Left ventricle myocardium superior (tissue), 1 donor: ENCODE results near the gene FAM171A2. TPM values are rescaled to one million over a fixed set of nuclear protein-coding genes. Genes with fewer than 3 reads are reported as not detected.
"Not testable (repeated sequence)": the region's sequence is repeated elsewhere in the genome, so short reads cannot be mapped to it uniquely, and the experiment has no call there.

Experiments
- ATAC-seq: fragments of 200-7000 bp; cut with Tn5 transposase; one replicate; pipeline ENCODE4 v1.9.1; 2020; ENCODE audit warnings: mild to moderate bottlenecking, moderate library complexity
- DNase-seq: peaks from one replicate; pipeline ENCODE4 v3.0.0-alpha.2; 2020
- intact Hi-C: fragments of 100-400 bp; cut with micrococcal nuclease; formaldehyde crosslinking; loops from one replicate; pipeline ENCODE4 v1.11.0; 2022
- total RNA-seq: library from RNA; stranded (reverse); fragmentation: NEBNext Ultra II Directional; extraction: Animal tissue kit (Norgen Biotek cat#: 25700); gene quantifications from one replicate; pipeline ENCODE4 v1.2.1, GENCODE V29; 2021
- donor health status: DM: no; HTN: yes; CAD: no; lungs with severe emphysema.

Gene FAM171A2
- total RNA-seq, 1 donor from 2014 or later, result 0.72 TPM

- intact Hi-C loops, result no loop called here
- peak; percentile 66 for ATAC-seq
- DNase-seq, result peak; percentile 83
Measured at GRCh38 chr17:44350733-44351226, 12.9 kb downstream of the FAM171A2 start.

GRCh38 chr17:44349553-44350070 lies 14.0 kb downstream of the FAM171A2 start:
- no peak for DNase-seq
- intact Hi-C loops, result no loop called here
- no peak for ATAC-seq

- ATAC-seq, result no peak
- intact Hi-C loops, result no loop called here
- DNase-seq, result no peak
Measured at GRCh38 chr17:44348988-44349364, 14.7 kb downstream of the FAM171A2 start.

- ATAC-seq, result no peak
- intact Hi-C loops, result no loop called here
- no peak for DNase-seq
Measured at GRCh38 chr17:44348234-44348987, 15.2 kb downstream of the FAM171A2 start.

- intact Hi-C loops, DNase-seq, ATAC-seq: not testable (repeated sequence)
Measured at GRCh38 chr17:44347206-44348055, 16.2 kb downstream of the FAM171A2 start.

GRCh38 chr17:44346064-44346844 lies 17.4 kb downstream of the FAM171A2 start:
- no peak for DNase-seq
- ATAC-seq, result no peak
- intact Hi-C loops, result no loop called here

GRCh38 chr17:44345454-44346026 lies 18.1 kb downstream of the FAM171A2 start:
- intact Hi-C loops, result no loop called here
- DNase-seq, result no peak
- ATAC-seq, result peak; percentile 29

- ATAC-seq (peak; percentile 98), DNase-seq (peak; percentile 92)
- intact Hi-C loops, result no loop called here
Measured at GRCh38 chr17:44344939-44345453, 18.7 kb downstream of the FAM171A2 start, which contains the start of gene GRN. Gene GRN, plus strand, starts transcription at chr17:44345302. Its CDS starts 3,863 bp downstream, at chr17:44349165.

GRCh38 chr17:44343510-44344209 lies 20.0 kb downstream of the FAM171A2 start:
- no peak for DNase-seq
- intact Hi-C loops, result no loop called here
- no peak for ATAC-seq

GRCh38 chr17:44340553-44340952 lies 23.1 kb downstream of the FAM171A2 start:
- intact Hi-C loops, ATAC-seq, DNase-seq: not testable (repeated sequence)

GRCh38 chr17:44338702-44339101 lies 25.0 kb downstream of the FAM171A2 start:
- DNase-seq (no peak), ATAC-seq (peak; percentile 79)
- intact Hi-C loops, result no loop called here

GRCh38 chr17:44335968-44336367 lies 27.7 kb downstream of the FAM171A2 start:
- DNase-seq (no peak), ATAC-seq (no peak)
- intact Hi-C loops, result no loop called here

GRCh38 chr17:44335564-44335963 lies 28.1 kb downstream of the FAM171A2 start:
- DNase-seq (no peak), ATAC-seq (no peak)
- intact Hi-C loops, result no loop called here

GRCh38 chr17:44334727-44335126 lies 28.9 kb downstream of the FAM171A2 start:
- intact Hi-C loops, result no loop called here
- ATAC-seq (no peak), DNase-seq (no peak)

- DNase-seq, result no peak
- intact Hi-C loops, result no loop called here
- ATAC-seq, result no peak
Measured at GRCh38 chr17:44334315-44334714, 29.3 kb downstream of the FAM171A2 start.

GRCh38 chr17:44333371-44333770 lies 30.3 kb downstream of the FAM171A2 start:
- intact Hi-C loops, result no loop called here

GRCh38 chr17:44331249-44331760 lies 32.3 kb downstream of the FAM171A2 start:
- DNase-seq (peak; percentile 52), ATAC-seq (peak; percentile 37)
- intact Hi-C loops, result no loop called here

More at GRCh38 chr17:44333371-44333770, 30.3 kb downstream of the FAM171A2 start:
- DNase-seq (no peak), ATAC-seq (peak; percentile 56)

GRCh38 chr17:44330263-44330662 lies 33.4 kb downstream of the FAM171A2 start:
- ATAC-seq, intact Hi-C loops: not testable (repeated sequence)
- DNase-seq, result peak; percentile 1
